ENCODE measurements around the gene CAPN11. TPM values are rescaled to one million over a fixed set of nuclear protein-coding genes. Genes with fewer than 3 reads are reported as not detected.
A peak's percentile ranks its signal among the peaks of the same experiment; 100 is the strongest.

The CAPN11 gene
- total and polyA plus RNA-seq, 2 experiments from 2014 or later: 1.1 to 1.7 TPM

GRCh38 chr6:44202972-44203750 is 44.5 kb downstream of the CAPN11 start:
- H3K27ac ChIP-seq (ENCODE audit: low read depth): peak overlapping the region; percentile 95
- H3K4me2 ChIP-seq: peak overlapping the region; percentile 51
- peak overlapping the region; percentile 31; the same call in 1 of the 3 replicates for H3K4me3 Mint-ChIP-seq
- H3K79me2 ChIP-seq (replicated peaks; ENCODE audit: insufficient read depth): no peaks in the 10 kb centered on the region
- H3K4me3 ChIP-seq: no peak overlapping the region; the same call in 1 of the 2 replicates
- no peaks in the 10 kb centered on the region for H3K36me3 ChIP-seq (ENCODE audit: insufficient read depth)
- H3K27ac Mint-ChIP-seq: peak overlapping the region; percentile 94
- H3K27me3 ChIP-seq (ENCODE audit: insufficient read depth): no peaks in the 10 kb centered on the region
- no peaks in the 10 kb centered on the region for H3K9me3 Mint-ChIP-seq
- H3K27me3 Mint-ChIP-seq (ENCODE audit: insufficient read depth, low read depth, poor library complexity): peaks cover 11% of the 10 kb centered on the region
- peaks cover 57% of the 10 kb centered on the region for H3K4me1 Mint-ChIP-seq
- H3K36me3 Mint-ChIP-seq (ENCODE audit: low read depth): no peaks in the 10 kb centered on the region
- no peaks in the 10 kb centered on the region for H4K20me1 ChIP-seq (replicated peaks; ENCODE audit: insufficient read depth)
- H3F3A ChIP-seq (replicated peaks; ENCODE audit: low read depth): no peaks in the 10 kb centered on the region
- TF ChIP-seq ZNF114 (CRISPR knock-in tag; IDR thresholded peaks at IDR 0.05): 0 out of 2 replicates have a peak, but pooled peaks have one; percentile 33
- no peak for TF ChIP-seq JUNB (IDR thresholded peaks at IDR 0.05; ENCODE audit: unreplicated experiment)
- ATAC-seq: peak; percentile 53
- H3K4me1 ChIP-seq (ENCODE audit: insufficient read depth): peaks cover 55% of the 10 kb centered on the region
- no peaks in the 10 kb centered on the region for H3K9me2 ChIP-seq (ENCODE audit: insufficient read depth)
- peak; percentile 19 for DNase-seq (ENCODE audit: low spot score)
- 0 out of 2 replicates have a peak overlapping the region, but pooled peaks have one; percentile 7 for H2AFZ ChIP-seq

DNA sequence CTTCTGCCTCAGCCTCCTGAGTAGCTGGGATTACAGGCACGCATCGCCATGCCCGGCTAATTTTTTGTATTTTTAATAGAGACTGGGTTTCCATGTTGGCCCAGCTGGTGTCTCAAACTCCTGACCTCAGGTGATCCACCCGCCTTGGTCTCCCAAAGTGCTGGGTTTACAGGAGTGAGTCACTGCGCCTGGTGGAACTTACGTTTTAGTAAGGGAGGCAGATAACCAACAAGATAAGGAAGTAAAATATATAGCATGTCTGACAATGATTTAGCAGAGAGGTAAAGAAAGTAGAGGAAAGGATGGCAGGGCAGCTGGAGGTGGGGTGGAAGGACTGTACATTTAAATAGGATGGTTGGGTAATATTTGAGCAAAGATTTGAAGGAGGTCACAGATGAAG is 45.3 kb downstream of the CAPN11 start:
- no peaks in the 10 kb centered on the region for H3K36me3 Mint-ChIP-seq (ENCODE audit: low read depth)
- H3K9me2 ChIP-seq (ENCODE audit: insufficient read depth): no peaks in the 10 kb centered on the region
- peak overlapping the region; percentile 95; the same call in 1 of the 2 replicates for H3K27ac ChIP-seq (ENCODE audit: low read depth)
- peaks cover 55% of the 10 kb centered on the region for H3K4me1 ChIP-seq (ENCODE audit: insufficient read depth)
- no peak for ATAC-seq
- H3K27ac Mint-ChIP-seq: no peak overlapping the region; the same call in 1 of the 2 replicates
- no peaks in the 10 kb centered on the region for H3K27me3 ChIP-seq (ENCODE audit: insufficient read depth)
- no peaks in the 10 kb centered on the region for H3K9me3 Mint-ChIP-seq
- H3K27me3 Mint-ChIP-seq (ENCODE audit: insufficient read depth, low read depth, poor library complexity): peaks cover 13% of the 10 kb centered on the region
- peak overlapping the region; percentile 87; the same call in 1 of the 2 replicates for H2AFZ ChIP-seq
- H3K79me2 ChIP-seq (replicated peaks; ENCODE audit: insufficient read depth): no peaks in the 10 kb centered on the region
- DNase-seq (ENCODE audit: low spot score): no peak
- no peak overlapping the region for H3K4me3 Mint-ChIP-seq
- H3K4me1 Mint-ChIP-seq: peaks cover 62% of the 10 kb centered on the region
- no peak overlapping the region for H3K4me3 ChIP-seq
- TF ChIP-seq ZNF331 (CRISPR knock-in tag; IDR thresholded peaks at IDR 0.05; ENCODE audit: low read depth): no peak
- TF ChIP-seq ZNF114 (CRISPR knock-in tag; IDR thresholded peaks at IDR 0.05): no peak
- no peak for TF ChIP-seq POLR2AphosphoS5 (IDR thresholded peaks at IDR 0.05; ENCODE audit: low read depth)
- TF ChIP-seq REST (IDR thresholded peaks at IDR 0.05; ENCODE audit: unreplicated experiment): no peak
- TF ChIP-seq NANOG (IDR thresholded peaks at IDR 0.05; ENCODE audit: borderline replicate concordance): no peak
- TF ChIP-seq ZNF462 (CRISPR knock-in tag; IDR thresholded peaks at IDR 0.05): no peak
- no peak for TF ChIP-seq STAT1 (IDR thresholded peaks at IDR 0.05; ENCODE audit: unreplicated experiment)
- TF ChIP-seq CREB1 (CRISPR knock-in tag; IDR thresholded peaks at IDR 0.05; ENCODE audit: low read depth): no peak
- TF ChIP-seq EZH2 (IDR thresholded peaks at IDR 0.05; ENCODE audit: low read depth, unreplicated experiment): no peak
- H3K36me3 ChIP-seq (ENCODE audit: insufficient read depth): no peaks in the 10 kb centered on the region
- no peaks in the 10 kb centered on the region for H4K20me1 ChIP-seq (replicated peaks; ENCODE audit: insufficient read depth)
- H3K4me2 ChIP-seq: no peak overlapping the region
- peaks cover under 1% of the 10 kb centered on the region; the same call in 1 of the 2 replicates for H3F3A ChIP-seq (replicated peaks; ENCODE audit: low read depth)

Data from GM23338 (cell line).